ENCODE measurements around the gene MBTPS1.

Gene MBTPS1

GRCh38 chr16:84052071-84052622 lies 64.6 kb downstream of the MBTPS1 start:
- peak; percentile 26 for DNase-seq (ENCODE audit: low spot score)

DNA sequence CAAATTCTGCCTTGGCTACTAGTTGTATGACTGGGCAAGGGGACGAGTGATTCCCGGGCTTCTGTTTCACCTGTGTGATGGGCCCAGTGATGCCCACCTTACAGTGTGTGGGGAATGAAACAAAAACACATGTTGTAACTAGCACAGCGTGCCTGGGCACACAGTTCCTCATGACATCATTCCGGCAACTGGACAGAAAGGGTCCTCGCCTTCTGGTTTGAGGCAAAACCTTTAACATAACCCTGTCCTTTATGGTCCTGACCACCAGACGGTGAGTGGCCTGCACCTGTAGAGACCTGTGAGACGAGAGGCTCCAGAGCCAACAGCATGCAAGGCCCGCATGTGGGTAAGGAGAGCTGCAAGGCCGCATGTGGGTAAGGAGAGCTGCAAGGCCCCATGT lies 66.4 kb downstream of the MBTPS1 start:
- no peak for DNase-seq (ENCODE audit: low spot score)

DNA sequence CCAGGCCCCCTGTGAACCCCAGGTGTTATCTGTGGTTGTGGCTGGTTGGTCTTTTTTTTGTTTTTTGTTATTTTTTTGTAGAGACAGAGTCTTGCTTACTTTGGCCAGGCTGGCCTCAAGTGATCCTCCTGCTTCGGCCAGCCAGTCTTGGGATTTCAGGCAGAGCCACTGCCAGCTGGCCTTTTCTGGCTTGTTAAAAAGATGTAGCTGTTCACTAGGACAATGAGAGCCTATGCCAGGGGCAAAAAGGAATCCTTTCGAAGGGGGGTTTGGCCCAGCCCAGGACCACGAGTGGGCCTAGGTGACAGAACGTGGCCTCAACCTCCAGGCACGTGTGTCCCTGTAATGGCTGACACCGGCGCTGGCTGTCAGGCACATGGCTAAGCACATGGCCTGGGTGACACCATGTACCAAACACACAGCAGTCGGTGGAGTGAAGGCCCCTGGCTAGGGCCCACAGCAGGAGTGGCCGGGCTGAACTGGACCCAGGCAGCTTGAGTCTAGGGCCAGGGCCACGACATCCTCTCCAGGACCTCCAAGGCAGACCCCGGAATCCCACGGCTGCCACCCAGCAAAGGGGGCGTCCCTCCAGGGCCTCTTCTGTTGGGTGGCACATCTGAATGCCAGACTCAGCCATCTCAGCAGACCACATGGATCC lies 67.2 kb downstream of the MBTPS1 start:
- no peak for DNase-seq (ENCODE audit: low spot score)

- DNase-seq (ENCODE audit: low spot score), result no peak
Observed at GRCh38 chr16:84048871-84049270, 67.9 kb downstream of the MBTPS1 start.

DNA sequence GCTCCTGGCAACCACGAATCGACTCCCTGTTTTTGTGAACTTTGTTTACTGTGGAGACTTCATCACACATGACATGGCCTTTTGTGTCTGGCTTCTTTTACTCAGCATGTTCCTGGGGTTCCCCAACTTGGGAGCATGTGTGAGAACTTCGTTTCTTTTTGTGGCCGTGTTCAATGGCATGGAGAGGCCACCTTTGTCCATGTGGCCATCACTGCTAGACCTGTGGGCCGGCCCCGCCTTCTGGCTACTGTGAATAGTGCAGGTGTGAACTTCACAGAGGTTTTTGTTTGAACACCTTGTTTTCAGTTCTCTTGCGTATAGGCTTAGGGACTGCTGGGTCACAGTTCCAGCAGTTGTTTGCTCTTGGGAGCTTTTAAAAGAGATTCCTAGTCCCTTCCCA lies 68.5 kb downstream of the MBTPS1 start:
- DNase-seq (ENCODE audit: low spot score), result no peak

GRCh38 chr16:84047626-84048025 lies 69.1 kb downstream of the MBTPS1 start:
- DNase-seq (ENCODE audit: low spot score), result no peak

- DNase-seq (ENCODE audit: low spot score), result no peak
Observed at GRCh38 chr16:84047206-84047605, 69.5 kb downstream of the MBTPS1 start.

DNA sequence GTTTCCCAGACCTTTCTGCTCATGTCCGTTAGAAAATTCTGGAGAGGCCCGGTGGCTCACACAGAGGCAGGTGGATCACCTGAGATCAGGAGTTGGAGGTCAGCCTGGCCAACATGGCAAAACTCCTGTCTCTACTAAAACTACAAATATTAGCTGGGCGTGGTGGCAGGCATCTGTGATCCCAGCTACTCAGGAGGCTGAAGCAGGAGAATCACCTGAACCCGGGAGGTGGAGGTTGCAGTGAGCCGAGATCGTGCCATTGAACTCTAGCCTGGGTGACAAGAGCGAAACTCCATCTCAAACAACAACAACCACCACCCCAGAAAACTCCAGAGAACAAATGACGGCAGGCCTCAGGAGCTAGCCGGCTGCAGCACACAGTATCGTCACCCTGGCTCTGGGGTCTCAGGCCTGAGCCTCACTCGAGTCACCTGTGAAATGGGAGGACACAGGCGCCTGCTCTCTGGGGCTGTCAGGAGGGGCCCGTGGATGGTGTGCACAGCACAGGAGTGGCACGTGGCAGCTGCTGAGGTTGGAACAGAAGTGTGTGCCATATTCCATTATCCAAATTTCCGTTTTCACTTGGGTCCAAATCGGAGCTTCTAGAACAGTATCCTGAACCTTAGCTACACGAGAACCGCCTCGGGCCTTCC lies 70.8 kb downstream of the MBTPS1 start:
- no peak for DNase-seq (ENCODE audit: low spot score)

DNA sequence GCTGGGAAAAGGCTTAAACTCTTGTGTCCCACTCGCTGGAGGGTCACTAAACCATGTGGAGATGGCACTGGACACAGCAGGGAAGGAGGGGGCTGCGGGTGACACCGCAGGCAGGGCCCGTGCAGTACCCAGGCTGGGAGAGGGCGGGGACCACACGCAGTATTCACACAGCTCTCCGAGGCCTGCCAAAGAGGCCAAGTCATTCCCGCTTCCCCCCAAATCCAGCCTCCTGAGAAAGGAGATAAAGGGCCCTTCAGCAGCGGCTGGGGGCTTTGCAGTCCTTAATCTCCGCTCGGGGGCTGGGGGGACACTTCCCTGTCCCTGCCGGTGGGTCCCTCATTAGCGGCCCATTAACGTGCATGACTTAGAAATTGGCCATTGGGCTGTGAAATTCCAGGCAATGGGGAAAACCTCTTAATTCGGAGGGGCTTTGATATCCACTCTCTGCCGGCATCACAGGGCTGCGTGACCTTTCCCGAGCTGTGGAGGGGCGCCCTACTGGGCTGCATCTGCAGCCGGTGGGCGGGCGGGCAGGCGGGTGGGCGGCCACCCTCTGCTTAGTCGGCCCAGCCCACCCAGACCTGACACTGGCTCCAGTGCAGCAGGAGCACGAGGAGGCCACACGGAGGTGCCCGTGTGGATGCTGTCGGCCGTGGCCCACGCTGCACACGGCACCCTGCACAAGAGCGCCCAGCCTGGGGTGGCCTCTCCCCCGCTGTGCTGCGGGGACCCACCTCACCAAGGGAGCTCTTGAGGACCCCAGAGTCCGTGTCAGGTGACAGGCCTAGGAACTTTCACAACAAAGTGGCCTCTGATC lies 71.5 kb downstream of the MBTPS1 start:
- DNase-seq (ENCODE audit: low spot score), result peak; percentile 65

DNA sequence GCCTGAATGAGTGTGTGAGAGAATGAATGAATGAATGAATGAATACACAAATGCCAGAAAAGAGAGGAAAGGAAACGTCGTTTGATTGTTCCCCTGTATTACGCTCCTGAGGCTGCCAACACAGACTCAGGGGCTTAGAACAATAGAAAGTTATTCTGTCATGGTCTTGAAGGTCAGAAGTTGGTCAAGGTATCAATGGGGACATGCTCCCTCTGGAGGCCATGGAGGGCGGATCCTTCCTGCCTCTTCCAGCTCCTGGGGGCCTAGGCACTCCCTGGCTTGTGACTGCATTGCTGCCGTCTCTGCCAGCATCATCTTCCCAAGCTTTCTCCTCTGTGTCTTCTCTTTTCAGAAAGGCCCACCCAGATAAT lies 72.6 kb downstream of the MBTPS1 start:
- no peak for DNase-seq (ENCODE audit: low spot score)

DNA sequence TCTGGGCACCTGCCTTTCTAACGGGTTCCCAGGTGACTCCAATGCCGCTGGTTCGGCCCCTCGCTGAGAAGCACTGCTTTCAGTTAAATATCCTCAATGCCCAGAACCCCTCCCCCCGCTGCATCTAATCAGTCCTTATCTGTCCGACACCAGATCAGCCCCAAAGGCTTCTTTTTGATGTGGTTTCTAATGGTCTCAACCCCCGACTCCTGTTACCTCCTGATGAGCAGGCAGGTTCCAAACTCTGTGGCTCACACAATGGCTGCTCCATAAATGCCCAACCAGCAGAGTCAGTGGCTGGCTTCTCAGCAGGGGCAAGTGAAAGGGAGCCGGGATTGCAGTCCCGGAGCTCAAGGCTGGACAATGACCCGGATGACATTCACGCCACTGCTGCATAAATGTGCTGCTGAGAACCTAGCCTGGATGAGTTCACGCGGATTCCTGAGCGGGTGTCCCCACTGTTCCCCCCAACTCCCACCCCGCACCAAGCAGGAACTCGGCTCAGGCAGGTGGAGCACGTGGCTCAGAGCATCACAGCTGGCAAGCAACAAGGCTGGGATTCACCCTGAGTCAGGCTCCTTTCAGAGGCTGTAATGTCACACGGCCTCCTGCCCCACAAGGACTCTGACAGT lies 73.1 kb downstream of the MBTPS1 start:
- no peak for DNase-seq (ENCODE audit: low spot score)

GRCh38 chr16:84042879-84043485 lies 73.8 kb downstream of the MBTPS1 start:
- no peak for DNase-seq (ENCODE audit: low spot score)

GRCh38 chr16:84042308-84042878 lies 74.3 kb downstream of the MBTPS1 start, which contains the start of gene SLC38A8:
Gene SLC38A8, minus strand, starts transcription at chr16:84042795. Its CDS starts 638 bp downstream, at chr16:84042157.
- DNase-seq (ENCODE audit: low spot score), result no peak

- DNase-seq (ENCODE audit: low spot score), result no peak
Observed at GRCh38 chr16:84041881-84042280, 74.9 kb downstream of the MBTPS1 start.

DNA sequence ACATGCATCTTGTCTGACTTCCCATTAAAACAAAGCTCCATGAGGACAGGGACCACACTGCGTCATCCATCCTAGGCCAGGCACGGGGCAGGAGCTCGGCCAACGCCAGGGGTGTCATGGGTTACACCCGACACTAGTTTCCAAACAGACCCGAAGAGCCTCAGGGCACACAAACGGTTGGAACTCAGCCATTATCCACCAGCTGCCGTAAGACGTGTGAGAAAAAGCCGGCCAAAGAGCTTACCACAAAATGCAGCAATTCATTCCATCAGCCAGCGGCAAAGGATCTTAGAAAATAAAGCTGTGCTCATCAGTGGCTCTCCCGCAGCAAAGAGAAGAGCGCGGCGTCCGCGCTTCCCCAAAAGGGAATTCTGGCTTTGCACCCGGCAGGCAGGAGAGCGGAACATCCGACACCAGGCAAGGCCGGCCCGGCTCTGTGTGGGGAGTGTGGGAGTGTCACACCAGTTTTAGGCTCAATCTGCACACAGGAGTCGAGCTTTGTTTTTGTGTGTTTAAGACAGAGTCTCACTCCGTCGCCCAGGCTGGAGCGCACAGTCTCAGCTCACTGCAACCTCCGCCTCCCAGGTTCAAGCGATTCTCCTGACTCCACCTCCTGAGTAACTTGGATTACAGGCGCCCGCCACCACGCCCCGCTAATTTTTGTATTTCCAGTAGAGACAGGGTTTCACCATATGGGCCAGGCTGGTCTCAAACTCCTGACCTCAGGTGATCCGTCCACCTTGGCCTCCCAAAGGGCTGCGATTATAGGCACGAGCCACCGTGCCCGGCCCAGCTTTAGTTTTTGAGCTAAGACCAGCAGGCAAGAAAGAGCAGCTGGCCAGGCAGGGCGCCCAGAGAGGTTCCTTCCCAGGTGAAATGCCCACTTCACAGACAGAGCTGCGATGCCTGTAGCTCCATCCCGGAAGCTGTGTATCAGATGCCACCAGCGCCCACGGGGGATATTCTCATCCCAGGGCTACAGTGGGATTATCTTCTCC lies 75.6 kb downstream of the MBTPS1 start:
- DNase-seq (ENCODE audit: low spot score), result no peak

GRCh38 chr16:84040226-84040822 lies 76.4 kb downstream of the MBTPS1 start:
- DNase-seq (ENCODE audit: low spot score), result no peak

- DNase-seq (ENCODE audit: low spot score), result no peak
Observed at GRCh38 chr16:84039696-84040095, 77.0 kb downstream of the MBTPS1 start.

DNA sequence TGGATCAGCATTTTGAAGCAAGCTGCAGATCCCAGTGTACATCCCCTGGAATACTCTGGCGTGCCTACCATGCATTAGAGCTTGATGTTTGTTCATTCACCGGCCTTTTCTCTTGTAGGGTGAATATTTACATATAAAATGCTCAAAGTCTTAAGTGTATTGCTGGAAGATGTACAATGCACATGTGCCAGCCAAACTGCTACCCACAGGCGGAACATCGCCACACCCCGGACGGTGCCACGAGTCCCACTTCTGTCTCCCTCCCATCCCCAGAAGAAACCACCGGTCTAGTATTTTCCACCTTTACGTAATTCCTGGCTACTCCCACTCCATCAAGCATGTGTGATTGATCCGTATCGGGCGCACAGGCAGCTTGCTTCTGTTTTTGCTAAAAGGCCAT lies 78.3 kb downstream of the MBTPS1 start:
- DNase-seq (ENCODE audit: low spot score), result no peak

DNA sequence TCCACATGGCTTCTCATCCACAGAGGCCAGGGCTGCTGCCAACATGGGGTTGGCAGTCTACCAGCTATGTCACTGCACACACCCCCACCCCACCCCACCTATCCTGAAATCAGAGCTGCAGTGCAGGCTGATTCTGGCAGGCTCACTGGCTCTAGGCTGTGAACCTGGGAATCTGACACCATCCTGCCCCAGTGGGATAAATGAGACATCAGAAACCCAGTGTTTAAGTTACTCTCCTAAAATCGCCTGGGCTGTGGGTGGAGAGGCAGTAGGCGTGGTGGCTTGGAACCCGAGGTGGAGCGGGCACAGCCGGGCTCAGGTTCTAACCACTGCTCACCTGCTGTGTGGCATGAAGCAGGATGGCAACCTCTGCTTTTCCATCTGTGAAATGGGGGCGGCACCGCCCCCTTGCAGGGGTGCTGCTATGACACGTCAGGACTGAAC lies 79.7 kb downstream of the MBTPS1 start:
- DNase-seq (ENCODE audit: low spot score), result no peak

DNA sequence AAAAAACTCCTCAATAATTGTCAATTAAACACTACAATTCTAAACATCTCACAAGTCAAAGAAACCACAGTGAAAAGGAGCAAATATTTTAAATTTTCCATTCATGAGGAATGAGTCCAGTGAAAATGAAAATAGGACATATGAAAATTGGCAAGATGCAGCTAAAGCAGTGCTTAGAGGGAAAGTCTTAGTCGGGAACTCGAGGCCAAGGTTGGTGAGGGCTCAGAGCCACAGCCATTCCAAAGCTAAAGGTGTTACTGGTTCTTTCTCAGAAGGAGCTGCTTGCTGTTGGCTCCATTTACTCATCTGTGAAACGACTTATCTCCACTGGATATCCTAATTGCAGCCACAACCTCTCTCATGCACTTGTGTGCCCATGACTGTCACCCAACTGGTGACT lies 80.6 kb downstream of the MBTPS1 start:
- no peak for DNase-seq (ENCODE audit: low spot score)
